ENCODE measurements around the gene GNAT1. TPM values are rescaled to one million over a fixed set of nuclear protein-coding genes. Genes with fewer than 3 reads are reported as not detected.
A peak's percentile ranks its signal among the peaks of the same experiment; 100 is the strongest.

GNAT1 gene
- total and polyA plus RNA-seq, 2 of the 13 experiments (the other 11 are each of a cell fraction or from before 2014, with no cell fraction given) = 0.15 TPM; not detected in 1

GRCh38 chr3:50210510-50211367, 19.3 kb downstream of the GNAT1 start (continued):
- no peak for TF ChIP-seq ZBTB2 (CRISPR knock-in tag; IDR thresholded peaks at IDR 0.05; ENCODE audit: low read depth)
- no peak for TF ChIP-seq REL (CRISPR knock-in tag; conservative IDR thresholded peaks at IDR 0.05)
- TF ChIP-seq ZNF430 (CRISPR knock-in tag; IDR thresholded peaks at IDR 0.05) = no peak
- no peak for TF ChIP-seq PLRG1 (conservative IDR thresholded peaks at IDR 0.05)
- TF ChIP-seq SNAPC5 (CRISPR knock-in tag; IDR thresholded peaks at IDR 0.05; ENCODE audit: borderline replicate concordance) = no peak
- TF ChIP-seq NR2F1 (CRISPR knock-in tag; IDR thresholded peaks at IDR 0.05) = peak in 1 of 2 experiments; percentile 76; a peak in 1 of 4 replicates
- TF ChIP-seq ZNF383 (CRISPR knock-in tag; IDR thresholded peaks at IDR 0.05; ENCODE audit: borderline replicate concordance) = no peak
- TF ChIP-seq ZNF547 (CRISPR knock-in tag; IDR thresholded peaks at IDR 0.05) = peak; percentile 75
- no peak; the same call in 1 of the 2 replicates for TF ChIP-seq JDP2 (CRISPR knock-in tag; IDR thresholded peaks at IDR 0.05; ENCODE audit: borderline replicate concordance)
- peak in 1 of 2 experiments; percentile 88; a peak in 3 of 4 replicates for TF ChIP-seq EP300 (IDR thresholded peaks at IDR 0.05; ENCODE audit: low read depth in 2 of 2, low read length in 2 of 2)
- peak; percentile 80; the same call in 1 of the 2 replicates for TF ChIP-seq EP300 (CRISPR knock-in tag; IDR thresholded peaks at IDR 0.05; ENCODE audit: borderline replicate concordance)
- TF ChIP-seq ZNF337 (CRISPR knock-in tag; IDR thresholded peaks at IDR 0.05; ENCODE audit: borderline replicate concordance, low read depth) = peak; percentile 12; the same call in 1 of the 2 replicates
- no peak for TF ChIP-seq TCF7L2 (IDR thresholded peaks at IDR 0.05; ENCODE audit: low read depth, low read length)
- no peak for TF ChIP-seq SUZ12 (IDR thresholded peaks at IDR 0.05; ENCODE audit: low read depth, low read length)
- TF ChIP-seq, protein P1, sequence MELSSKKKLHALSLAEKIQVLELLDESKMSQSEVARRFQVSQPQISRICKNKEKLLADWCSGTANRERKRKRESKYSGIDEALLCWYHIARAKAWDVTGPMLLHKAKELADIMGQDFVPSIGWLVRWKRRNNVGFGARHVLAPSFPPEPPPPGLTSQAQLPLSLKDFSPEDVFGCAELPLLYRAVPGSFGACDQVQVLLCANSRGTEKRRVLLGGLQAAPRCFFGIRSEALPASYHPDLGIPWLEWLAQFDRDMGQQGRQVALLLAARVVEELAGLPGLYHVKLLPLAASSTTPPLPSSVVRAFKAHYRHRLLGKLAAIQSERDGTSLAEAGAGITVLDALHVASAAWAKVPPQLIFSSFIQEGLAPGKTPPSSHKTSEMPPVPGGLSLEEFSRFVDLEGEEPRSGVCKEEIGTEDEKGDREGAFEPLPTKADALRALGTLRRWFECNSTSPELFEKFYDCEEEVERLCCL (CRISPR knock-in tag; IDR thresholded peaks at IDR 0.05; ENCODE audit: borderline replicate concordance) = no peak
- 0 out of 2 replicates have a peak, but pooled peaks have one; percentile 24 for TF ChIP-seq ZNF235 (CRISPR knock-in tag; IDR thresholded peaks at IDR 0.05; ENCODE audit: borderline replicate concordance)
- TF ChIP-seq SMAD9 (CRISPR knock-in tag; IDR thresholded peaks at IDR 0.05) = no peak
- no peak; the same call in 1 of the 2 replicates for TF ChIP-seq ZNF724P (CRISPR knock-in tag; IDR thresholded peaks at IDR 0.05; ENCODE audit: borderline replicate concordance)
- TF ChIP-seq, protein P2, sequence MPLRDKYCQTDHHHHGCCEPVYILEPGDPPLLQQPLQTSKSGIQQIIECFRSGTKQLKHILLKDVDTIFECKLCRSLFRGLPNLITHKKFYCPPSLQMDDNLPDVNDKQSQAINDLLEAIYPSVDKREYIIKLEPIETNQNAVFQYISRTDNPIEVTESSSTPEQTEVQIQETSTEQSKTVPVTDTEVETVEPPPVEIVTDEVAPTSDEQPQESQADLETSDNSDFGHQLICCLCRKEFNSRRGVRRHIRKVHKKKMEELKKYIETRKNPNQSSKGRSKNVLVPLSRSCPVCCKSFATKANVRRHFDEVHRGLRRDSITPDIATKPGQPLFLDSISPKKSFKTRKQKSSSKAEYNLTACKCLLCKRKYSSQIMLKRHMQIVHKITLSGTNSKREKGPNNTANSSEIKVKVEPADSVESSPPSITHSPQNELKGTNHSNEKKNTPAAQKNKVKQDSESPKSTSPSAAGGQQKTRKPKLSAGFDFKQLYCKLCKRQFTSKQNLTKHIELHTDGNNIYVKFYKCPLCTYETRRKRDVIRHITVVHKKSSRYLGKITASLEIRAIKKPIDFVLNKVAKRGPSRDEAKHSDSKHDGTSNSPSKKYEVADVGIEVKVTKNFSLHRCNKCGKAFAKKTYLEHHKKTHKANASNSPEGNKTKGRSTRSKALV (CRISPR knock-in tag; IDR thresholded peaks at IDR 0.05) = 0 out of 2 replicates have a peak, but pooled peaks have one; percentile 35
- no peak for TF ChIP-seq ZNF432 (CRISPR knock-in tag; IDR thresholded peaks at IDR 0.05; ENCODE audit: borderline replicate concordance)
- TF ChIP-seq, protein P3, sequence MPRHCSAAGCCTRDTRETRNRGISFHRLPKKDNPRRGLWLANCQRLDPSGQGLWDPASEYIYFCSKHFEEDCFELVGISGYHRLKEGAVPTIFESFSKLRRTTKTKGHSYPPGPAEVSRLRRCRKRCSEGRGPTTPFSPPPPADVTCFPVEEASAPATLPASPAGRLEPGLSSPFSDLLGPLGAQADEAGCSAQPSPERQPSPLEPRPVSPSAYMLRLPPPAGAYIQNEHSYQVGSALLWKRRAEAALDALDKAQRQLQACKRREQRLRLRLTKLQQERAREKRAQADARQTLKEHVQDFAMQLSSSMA (CRISPR knock-in tag; IDR thresholded peaks at IDR 0.05) = 0 out of 2 replicates have a peak, but pooled peaks have one; percentile 35

Measured in HepG2 (cell line).